GM12865 (cell line): ENCODE measurements around the gene LCN12.

ENCODE experiments used
- DNase-seq: peaks from one replicate; pipeline ENCODE4 v3.0.0; 2010; ENCODE audit warnings: low read depth
- H3K4me3 ChIP-seq: 2 replicates; pipeline ENCODE4 v1.5.1; 2011; ENCODE audit warnings: mild to moderate bottlenecking, low read depth, low read length, control low read depth
- TF ChIP-seq, protein P1 (sequence below): IDR thresholded peaks from 2 replicates; pipeline ENCODE4 v1.5.1; 2011; ENCODE audit warnings: low read length, control low read depth, low read depth, inconsistent platforms; ENCODE audit not compliant: insufficient read depth; ENCODE audit errors: missing control alignments

Gene LCN12

GRCh38 chr9:136951541-136952320, at the start of gene LCN12:
Gene LCN12 (plus strand): TSS chr9:136952273. CDS start chr9:136952328, 55 bp downstream.
- no peak within 1 kb of the TSS for H3K4me3 ChIP-seq
- DNase-seq = no peak
- TF ChIP-seq, protein P1, sequence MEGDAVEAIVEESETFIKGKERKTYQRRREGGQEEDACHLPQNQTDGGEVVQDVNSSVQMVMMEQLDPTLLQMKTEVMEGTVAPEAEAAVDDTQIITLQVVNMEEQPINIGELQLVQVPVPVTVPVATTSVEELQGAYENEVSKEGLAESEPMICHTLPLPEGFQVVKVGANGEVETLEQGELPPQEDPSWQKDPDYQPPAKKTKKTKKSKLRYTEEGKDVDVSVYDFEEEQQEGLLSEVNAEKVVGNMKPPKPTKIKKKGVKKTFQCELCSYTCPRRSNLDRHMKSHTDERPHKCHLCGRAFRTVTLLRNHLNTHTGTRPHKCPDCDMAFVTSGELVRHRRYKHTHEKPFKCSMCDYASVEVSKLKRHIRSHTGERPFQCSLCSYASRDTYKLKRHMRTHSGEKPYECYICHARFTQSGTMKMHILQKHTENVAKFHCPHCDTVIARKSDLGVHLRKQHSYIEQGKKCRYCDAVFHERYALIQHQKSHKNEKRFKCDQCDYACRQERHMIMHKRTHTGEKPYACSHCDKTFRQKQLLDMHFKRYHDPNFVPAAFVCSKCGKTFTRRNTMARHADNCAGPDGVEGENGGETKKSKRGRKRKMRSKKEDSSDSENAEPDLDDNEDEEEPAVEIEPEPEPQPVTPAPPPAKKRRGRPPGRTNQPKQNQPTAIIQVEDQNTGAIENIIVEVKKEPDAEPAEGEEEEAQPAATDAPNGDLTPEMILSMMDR = no peak

GRCh38 chr9:136903041-136903554, 49.0 kb upstream of the LCN12 start:
- TF ChIP-seq, protein P1 = no peak
- no peak overlapping the region for H3K4me3 ChIP-seq
- DNase-seq = no peak

DNA sequence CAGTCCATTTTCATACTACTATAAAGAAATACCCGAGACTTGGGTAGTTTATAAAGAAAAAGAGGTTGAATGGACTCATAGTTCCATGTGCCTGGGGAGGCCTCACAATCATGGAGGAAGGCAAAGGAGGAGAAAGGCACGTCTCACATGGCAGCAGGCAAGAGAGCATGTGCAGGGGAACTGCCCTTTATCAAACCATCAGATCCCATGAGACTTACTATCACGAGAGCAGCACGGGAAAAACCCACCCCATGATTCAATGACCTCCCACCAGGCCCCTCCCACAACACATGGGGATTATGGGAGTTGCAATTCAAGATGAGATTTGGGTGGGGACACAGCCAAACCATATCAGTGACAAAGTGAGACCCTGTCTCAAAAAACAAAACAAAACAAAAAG, 45.8 kb upstream of the LCN12 start:
- TF ChIP-seq, protein P1 = no peak
- no peak for DNase-seq
- no peak overlapping the region for H3K4me3 ChIP-seq

DNA sequence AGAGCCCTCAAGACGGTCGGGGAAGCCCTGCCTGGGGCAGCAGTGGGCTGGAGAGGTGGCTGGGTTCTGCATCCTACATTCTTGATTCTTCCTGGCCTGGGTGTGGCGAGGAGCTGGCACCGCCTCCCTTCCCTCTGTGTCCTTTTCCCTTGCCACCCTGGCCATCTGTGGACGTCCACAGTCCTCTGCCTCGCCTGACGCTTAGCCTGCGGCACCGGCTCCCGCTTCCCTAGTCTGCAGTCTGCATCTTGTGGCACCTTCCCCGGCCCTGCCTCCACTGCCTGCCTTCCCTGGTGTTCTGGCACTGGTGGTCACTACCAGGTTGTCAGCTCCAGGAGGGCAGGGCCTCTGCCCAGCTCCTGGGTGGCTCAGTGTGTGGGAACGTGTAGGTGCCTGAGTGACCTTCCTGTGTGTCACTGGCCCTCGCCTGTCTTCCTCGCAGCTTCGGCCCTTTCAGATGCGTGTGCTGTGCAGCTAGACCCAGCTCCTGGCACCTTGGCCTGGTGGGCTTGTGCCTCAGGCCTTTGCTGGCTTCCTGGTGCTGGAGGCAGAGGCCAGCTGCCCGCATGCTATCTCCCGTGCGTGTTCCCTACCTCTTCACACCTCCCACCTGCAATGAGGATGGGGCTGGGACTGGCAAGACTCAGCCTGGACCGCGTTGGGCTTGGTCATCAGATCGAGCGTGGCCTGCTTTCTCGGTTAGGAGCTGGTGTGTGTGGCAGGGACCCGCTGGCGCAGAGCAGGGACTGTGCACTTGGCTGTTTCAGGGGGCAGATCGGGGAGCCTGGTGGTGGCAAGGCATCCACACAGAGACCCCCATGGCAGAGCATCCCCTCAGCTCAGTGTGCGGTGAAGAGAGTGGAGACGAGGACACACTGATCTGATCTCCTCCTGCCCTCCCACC, 44.8 kb upstream of the LCN12 start:
- H3K4me3 ChIP-seq = no peak overlapping the region
- DNase-seq = no peak
- TF ChIP-seq, protein P1 = no peak

- TF ChIP-seq, protein P1 = no peak
- H3K4me3 ChIP-seq = no peak overlapping the region
- DNase-seq = no peak
Measured at GRCh38 chr9:136910197-136910900, 41.7 kb upstream of the LCN12 start.

DNA sequence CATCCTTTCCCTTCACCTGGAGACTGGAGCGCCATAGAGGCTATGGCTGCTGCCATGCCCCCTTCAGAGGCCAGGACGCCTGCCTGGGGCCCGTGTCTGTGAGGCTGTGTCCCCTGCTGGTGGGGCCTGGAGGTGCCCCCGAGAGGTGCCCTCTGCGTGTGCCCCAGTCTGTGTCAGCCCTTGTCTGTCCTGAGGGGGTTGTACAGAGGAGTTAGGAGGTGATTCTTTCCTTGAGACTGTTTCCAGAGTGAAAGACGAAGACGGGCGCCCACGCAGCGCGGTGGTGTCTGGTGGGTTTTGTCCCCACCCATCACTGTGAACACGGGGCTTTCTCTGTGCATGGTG, 41.2 kb upstream of the LCN12 start:
- TF ChIP-seq, protein P1 = no peak
- no peak for DNase-seq
- H3K4me3 ChIP-seq = no peak overlapping the region
